GM11168 (cell line): ENCODE results near the gene LHB.

Experiments
- in situ Hi-C: fragments of 300-500 bp; cut with MboI; formaldehyde crosslinking; loops from one replicate; pipeline ENCODE4 v1.12.0; 2022; ENCODE audit warnings: low sequenced_read_pairs; ENCODE audit not compliant: unreplicated experiment

LHB gene

DNA sequence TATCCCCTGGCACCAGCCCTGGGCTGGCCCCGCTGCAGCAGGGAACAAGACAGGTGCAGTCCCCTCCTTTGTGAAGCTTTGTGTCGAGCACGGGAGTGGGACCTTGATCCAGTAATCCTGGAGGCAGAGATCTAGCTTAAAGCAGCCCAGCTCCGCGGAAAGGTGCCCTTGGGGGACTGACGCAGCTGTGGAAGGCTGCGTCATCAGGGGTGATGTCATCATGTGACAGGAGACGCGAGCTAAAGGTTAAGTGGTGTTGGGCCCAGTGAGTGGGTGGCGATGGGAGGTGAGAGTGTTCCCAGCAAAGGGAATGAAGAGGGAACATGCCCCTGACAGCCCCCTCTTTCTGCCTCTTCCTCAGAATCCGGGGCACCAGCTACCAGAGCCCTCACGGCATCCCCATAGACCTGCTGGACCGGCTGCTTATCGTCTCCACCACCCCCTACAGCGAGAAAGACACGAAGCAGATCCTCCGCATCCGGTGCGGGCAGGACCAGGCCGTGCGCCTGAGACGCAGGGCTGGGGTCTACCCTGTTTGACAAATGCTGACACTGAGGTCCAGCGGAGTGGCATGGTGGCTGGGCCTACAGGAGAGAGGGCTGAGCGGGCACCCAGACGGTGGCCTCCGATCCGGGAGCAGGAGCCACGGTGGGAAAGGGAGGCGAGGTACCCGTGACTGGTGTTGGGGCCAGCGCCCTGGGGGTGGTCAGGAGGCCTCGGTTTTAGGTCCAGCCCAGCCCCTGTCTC is 2.6 kb downstream of the LHB start:
- in situ Hi-C loops: no loop called here

DNA sequence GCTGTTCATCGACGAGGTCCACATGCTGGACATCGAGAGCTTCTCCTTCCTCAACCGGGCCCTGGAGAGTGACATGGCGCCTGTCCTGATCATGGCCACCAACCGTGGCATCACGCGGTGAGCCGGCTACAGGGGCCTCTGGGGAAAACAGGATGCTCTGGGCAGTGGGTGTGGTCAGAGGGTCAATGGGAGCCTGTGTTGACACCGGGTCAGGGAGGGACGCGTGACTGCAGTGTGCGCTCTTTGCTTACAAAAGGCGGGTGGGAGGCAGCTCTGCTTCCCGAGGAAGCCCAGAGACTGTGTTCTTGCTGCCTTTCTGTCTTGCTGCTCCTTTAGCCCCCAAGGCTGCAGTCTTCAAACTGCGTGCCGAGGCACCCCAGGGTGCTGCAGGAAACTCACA is 5.7 kb downstream of the LHB start:
- in situ Hi-C loops: no loop called here

DNA sequence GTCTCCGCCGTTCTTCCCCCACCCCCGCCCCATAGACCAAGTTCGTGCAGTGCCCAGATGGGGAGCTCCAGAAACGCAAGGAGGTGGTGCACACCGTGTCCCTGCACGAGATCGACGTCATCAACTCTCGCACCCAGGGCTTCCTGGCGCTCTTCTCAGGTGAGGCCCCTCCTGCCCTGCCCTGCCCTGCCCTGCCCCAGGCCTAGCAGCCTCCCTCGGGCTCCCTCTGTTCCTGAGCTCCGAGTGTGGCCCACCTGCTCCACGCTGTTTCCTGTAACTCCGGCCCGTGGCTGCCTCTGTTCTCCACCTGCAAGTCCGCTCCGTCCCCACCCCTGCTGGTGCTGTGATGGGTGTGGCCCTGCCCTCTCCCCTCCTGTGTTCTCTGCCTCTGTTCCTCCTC is 6.4 kb downstream of the LHB start:
- in situ Hi-C loops: no loop called here

DNA sequence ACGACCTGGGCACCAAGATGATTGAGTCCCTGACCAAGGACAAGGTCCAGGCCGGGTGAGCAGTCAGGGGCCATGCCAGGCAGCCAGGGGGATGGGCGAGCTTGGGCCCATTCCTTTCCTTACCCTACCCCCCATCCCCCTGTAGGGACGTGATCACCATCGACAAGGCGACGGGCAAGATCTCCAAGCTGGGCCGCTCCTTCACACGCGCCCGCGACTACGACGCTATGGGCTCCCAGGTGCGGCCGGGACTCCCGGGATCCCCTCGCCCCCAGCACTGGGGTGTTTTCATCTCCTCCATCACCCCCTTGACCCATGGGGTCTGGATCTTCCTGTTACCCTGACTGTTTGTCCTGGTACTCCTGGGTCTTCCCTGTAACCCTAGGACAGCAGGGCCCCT is 7.1 kb downstream of the LHB start:
- in situ Hi-C loops: no loop called here

DNA sequence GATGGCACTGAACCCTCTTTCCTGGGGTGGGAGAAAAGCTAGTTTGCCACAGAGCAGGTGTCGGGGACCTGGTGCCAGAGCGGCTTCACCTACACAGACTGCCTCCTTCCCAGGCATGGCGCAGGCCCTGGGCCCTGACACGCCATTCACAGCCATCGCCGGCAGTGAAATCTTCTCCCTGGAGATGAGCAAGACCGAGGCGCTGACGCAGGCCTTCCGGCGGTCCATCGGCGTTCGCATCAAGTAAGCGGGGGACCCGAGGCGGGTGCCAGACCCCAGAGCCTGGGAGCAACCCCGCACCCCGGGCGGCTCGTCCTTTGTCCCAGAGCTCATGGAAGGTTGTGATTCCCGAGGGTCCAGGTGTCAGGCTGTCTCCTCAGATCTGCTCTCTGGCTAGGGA is 10.0 kb downstream of the LHB start:
- in situ Hi-C loops: no loop called here

DNA sequence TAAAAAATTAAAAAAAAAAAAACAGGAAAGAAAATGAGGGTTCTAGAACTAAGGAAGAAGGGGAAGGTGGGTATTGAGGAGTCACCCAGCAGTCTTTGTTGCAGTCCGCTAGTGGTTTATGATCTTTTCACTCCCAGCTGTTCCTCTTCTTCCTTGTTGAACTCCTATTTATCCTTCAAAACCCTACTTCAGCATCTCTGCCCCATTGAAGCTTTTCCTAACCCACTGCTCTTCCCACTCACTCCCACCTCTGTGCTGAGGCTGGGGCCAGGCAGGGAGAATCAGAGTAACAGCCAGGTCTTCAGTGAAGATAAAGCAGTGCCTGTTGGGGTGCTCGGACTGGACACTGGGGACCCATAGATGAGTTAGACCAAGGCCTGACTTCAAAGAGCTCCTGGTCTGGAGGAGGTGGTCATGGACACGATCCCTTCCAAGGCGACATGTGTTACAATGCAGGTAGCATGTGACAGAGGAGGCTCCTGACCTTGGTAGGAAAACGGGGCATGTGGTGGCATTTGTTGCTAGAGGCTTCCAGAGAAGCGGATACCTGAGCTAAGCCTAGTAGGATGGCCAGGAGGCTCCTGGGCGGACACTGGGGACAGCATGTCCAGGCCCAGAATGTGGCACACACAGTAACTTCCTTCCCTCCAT is 11.8 kb downstream of the LHB start:
- in situ Hi-C loops: no loop called here

DNA sequence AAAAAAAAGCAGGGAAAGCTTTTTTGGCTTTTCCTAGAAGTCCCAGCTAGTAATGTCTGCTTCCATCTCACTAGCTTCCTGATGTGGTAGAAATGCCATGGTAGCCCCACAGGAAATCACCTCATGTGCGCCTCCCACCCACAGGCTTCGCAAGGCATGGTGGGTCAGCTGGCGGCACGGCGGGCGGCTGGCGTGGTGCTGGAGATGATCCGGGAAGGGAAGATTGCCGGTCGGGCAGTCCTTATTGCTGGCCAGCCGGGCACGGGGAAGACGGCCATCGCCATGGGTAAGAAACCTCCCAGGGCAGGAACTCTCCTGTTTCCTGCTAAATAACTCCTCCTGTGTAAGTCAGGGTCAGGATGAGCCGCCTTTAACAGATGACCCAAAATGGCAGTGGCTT is 12.8 kb downstream of the LHB start:
- in situ Hi-C loops: no loop called here

DNA sequence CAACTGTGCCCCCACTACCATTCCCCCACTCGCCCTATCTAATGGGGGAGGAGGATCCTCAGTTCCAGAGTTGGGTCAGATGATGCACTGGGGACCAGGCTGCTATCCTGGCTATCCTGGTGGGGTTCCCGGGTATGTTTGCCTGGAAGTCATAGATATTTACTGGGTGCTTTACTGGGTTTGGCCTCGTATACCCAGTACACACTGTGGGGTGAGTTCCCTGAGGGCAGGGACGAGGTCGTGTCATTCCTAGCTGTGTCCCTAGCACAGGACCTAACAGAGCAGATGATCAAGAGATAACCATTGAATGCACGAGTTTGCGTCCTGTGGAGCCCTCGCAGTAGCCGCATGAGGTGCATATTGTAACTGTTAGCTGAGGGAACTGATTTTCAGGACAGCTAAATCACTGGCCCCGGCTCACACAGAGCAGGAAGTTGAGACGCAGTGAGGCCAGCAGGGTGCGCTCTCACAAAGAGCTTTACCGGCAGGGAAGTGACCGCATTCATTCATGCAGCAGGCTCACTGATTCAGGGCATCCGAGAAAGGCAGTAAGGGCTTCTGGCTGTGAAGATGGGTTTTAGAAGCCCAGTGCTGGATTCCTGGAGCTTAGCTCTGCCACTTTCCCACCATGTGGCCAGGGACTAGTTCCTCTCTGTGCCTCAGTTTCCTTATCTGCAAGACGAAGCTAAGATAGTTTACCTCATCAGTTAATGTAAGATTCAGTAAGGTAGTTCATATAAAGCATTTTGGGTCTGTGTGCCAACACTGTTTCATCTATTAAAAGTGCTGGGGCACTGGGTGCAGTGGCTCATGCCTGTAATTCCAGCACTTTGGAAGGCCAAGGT is 17.2 kb downstream of the LHB start:
- in situ Hi-C loops: no loop called here

DNA sequence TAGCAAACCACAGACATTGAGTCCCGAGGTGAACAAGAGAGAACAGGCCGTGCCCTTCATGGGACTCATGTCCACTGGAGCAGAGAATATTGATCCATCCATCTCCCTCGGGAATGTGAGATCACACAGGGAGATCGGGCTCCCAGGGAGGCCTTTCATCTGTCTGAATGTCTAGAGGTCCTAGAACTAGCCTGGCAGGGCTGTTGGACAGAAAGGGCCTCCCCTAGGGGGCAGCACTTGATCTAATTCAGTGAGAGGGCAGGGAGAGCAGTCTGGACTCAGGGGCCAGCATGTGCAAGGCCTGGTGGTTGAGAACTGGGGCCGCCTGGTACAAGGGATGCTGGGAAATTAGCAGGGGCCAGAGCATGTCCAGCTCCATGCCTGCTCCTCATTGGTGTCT is 18.9 kb downstream of the LHB start:
- in situ Hi-C loops: no loop called here

DNA sequence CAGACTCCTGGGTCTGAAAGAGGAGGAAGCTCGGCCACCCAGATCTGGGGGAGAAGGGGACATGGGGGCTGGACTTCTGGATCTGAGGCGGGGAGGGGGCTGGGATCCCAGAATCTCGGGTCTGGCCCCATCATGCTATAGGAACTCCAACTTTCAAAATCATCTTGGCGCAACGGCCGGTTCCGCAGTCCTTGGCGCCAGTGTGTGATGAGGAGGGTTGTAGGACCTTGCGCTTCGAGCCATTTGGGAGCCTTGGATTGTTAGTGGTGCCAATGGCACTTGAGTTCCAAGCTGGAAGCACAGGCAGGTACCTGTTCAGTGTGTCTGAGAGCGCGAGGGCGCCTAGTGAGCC is 22.9 kb downstream of the LHB start:
- in situ Hi-C loops: no loop called here

DNA sequence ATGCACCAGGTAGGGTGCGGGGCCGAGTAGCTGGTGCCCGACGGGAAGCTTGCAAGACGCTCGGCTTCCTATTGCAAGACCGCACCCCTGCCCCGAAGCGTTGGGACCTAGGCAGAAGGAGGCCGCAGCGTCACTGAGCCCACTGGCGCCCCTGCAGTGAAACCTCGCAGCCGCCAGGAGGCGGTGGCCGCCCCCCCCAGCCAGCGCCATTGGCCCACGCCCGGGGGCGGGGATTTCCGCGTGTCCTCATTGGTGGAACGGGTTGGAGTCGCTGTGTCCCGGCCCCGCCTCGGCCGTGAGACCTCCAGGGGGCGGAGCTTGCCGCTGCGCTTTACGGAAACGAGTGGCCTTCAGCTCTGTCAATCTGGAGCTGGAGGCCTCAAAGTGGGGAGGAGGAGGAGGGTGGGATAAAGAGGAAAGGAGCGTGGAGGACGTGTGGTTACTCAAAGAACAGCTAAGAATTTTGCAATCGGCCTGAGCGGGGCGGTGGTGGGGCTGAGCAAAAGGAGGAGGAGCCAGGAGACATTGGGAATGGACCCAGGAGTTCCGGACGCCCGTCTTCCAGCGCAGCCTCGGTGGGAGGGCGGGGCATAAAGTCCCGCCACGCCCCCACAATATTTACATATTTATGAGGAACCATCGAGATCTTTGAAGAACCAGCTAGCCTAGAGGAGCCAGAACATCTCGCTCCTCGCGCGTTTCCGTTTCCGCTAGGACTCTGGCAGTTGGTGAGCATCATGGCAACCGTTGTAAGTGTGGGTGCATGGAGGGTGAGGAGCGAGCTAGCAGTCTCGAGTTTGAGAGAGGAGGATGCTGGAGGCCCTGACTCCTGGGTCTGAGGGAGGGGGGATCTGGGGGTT is 23.5 kb downstream of the LHB start, which contains the start of the genes GYS1 and RUVBL2:
Gene GYS1, minus strand, starts transcription at position 135 of the 860 bp plus-strand sequence. CDS start 197 bp downstream, outside the sequence.
Gene RUVBL2, plus strand, starts transcription at position 713 of the 860 bp plus-strand sequence. Its CDS starts 25 bp downstream, at position 738.
- in situ Hi-C loops: no loop called here

DNA sequence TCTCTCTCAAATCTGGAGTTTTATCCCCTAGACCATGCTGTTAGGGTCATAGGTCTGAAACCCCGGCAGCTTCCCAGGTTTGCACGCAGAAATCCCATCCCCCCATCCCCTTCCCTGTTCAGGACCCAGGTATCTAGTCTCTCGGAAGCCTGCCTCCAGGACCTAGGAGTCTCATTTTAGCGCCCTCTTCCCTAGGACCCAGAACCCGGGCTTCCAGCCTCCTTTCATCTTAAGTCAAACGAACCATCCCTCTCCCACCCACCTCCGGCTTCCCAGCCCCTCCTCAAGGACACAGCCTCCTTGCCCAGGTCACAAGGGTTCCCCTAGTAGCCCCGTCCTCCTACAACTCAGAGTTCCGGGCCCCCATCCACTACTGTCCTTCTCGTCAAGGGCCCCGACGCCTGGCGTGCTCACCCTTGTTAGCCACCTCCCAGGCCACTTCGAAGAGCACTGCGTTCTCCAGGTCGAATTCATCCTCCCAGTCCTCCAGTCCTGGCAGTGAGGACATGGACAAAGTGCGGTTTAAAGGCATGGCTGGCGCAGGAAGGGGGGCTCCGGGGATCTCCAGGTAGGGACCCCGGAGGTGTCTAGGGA is 24.2 kb downstream of the LHB start:
- in situ Hi-C loops: no loop called here

DNA sequence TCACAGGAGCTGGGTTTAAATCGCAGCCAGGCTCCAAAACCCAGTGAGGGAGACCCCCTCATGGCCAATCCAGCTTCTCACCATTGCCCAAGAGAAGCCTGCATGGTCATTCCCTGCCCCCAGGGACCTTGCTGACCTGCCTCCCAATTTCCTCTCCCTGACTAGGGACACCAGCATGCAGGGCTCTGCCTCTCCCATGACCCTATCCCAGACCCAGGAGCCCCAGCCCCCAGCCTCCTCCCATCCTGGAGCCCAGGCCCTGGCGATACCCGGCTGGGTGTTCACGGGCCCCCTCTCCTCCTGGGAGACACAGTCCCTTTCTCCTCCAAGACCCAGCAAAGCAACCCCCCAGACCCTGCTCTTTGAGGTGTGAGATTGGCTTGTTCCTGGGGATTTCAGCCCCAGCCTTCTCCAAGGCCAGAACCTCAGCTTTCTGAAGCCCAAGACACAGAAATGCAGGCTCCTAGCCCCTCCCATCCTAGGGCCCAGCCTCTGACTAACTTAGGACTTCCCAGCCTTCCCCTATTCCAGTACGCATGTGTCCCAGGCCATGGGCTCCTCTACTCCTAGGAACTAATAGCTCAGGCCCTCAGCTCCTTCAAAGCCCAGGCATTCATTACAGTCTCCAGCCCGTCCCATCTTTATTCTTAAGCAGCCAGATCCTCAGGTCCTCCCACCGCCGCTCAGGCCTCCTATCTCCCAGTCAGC is 24.9 kb downstream of the LHB start:
- in situ Hi-C loops: no loop called here

DNA sequence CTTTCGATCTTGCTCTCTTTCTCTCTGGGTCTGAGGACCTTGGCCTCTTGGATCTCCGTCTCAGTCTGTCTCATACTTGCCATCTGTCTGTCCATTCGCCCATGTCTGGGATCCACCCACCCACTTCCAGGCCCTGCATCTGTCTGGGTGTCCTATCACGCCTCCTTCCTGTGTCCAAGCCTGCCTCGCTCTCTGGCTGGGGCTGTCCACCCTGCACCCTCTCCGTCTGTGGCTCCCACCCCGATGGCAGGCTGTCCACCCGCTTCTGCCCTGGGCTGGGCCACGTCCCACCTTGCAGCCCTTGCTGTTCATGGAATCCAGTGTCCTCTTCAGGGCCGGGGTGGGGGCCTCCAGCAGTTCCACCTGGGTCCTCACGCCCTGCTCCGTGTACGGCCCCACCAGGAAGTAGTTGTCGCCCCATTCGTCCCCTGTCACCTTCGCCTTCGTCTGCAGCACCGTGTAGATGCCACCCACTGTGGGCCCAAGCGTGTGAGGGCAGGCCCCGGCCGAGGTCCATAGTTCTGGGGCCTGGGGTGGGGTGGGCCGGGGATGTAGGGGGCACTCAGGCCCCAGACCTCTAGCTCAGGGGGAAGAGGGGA is 25.8 kb downstream of the LHB start:
- in situ Hi-C loops: no loop called here

DNA sequence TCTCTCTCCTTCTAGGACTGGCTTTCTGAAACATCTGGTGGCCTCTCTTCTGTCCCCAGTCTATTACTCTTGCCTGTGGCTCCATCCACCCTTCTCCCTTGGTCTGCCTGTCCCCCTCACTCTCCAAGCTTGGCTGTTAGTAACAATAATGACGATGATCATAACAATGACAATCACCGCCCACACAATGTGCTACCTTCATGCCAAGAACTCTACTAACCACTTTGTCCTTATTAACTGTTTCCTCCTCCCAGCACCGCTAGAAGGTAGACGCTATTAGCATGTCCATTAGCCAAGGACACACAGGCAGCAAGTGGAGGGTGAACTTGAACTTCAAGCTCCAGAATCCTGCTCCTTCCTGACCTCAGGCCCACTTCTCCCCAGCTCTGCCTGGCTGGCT is 26.5 kb downstream of the LHB start:
- in situ Hi-C loops: no loop called here

DNA sequence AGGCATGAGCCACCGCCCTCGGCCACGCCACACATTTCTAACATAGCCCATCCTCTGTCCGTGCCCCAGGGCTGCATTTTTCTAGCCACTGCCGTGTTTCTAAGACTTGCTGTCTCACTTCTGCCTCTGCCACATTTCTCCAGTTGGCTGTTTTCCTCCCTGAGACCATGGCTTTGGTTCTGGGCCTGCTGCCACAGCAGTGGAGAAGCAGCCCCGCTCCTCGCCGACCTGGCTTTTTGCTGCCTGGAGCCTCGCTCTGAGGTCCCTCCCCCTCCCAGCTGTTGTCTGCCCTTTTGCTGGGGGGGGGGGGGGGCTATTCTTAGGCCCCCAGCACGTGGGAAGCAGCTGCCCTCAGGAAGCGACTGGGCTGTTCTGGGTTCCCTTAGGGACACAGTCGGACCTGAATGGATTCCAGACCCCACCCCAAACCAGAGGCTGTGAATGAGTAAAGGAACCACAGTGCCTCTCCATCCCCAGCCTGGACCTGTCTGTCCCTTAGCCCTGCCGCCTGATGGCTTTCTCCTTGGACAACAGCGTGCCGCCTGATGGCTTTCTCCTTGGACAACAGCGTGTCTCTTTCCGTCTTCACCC is 27.1 kb downstream of the LHB start:
- in situ Hi-C loops: no loop called here

DNA sequence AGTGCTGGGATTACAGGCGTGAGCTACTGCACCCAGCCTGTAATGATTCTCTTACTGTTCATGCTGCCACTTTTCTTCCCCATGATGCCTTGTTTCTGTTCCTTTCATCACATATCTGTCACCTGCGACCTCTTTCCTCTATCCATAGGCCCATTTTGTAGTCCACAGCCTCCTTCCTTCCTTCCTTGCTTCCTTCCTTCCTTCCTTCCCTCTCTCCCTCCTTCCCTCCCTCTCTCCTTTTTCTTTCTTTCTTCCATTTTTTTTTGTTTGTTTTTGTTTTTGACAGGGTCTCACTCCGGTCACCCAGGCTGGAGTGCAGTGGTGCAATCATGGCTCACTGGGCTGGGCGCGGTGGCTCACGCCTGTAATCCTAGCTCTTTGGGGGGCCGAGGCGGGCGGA is 28.0 kb downstream of the LHB start:
- in situ Hi-C loops: no loop called here

DNA sequence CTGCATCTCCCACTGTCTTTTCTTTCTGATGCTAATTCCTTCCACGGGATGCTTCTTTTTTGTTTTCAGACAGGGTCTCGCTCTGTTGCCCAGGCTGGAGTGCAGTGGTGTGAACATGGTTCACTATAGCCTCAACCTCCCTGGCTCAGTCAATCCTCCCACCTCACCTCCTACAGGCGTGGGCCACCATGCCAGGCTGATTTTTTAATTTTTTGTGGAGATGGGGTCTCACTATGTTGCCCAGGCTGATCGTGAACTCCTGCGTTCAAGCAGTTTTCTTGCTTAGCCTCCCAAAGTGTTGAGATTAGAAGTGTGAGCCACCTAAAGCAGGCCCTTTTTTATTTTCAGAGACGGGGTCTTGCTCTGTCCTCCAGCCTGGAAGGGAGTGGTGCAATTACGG is 28.6 kb downstream of the LHB start:
- in situ Hi-C loops: no loop called here
